ENCODE measurements around the gene CCL23. TPM values are rescaled to one million over a fixed set of nuclear protein-coding genes. Genes with fewer than 3 reads are reported as not detected.

Gene CCL23
- total and polyA plus RNA-seq, 9 of the 15 experiments (the other 6 are each of a cell fraction or from before 2014, with no cell fraction given): not detected

GRCh38 chr17:36027761-36028160 lies 10.0 kb upstream of the CCL23 start:
- no peaks in the 10 kb centered on the region for H4K20me1 ChIP-seq (replicated peaks; ENCODE audit: control insufficient read depth, insufficient read depth, low read length)
- no peak overlapping the region for H3K4me3 ChIP-seq
- no peaks in the 10 kb centered on the region for H3K36me3 ChIP-seq (ENCODE audit: control insufficient read depth, insufficient read depth, low read length)
- DNase-seq (ENCODE audit: extremely low read depth in 1 of 4, low spot score in 3 of 4) (no peak), FAIRE-seq (no peak), ATAC-seq (no peak)
- 6% methylated on average over 4 of the region's 4 CpGs for WGBS (ENCODE audit: insufficient coverage, low coverage, missing lambda C conversion rate)
- H3K79me2 ChIP-seq (ENCODE audit: control insufficient read depth, insufficient read depth, low read length): no peaks in the 10 kb centered on the region
- H3K27ac ChIP-seq (ENCODE audit: extremely low read depth, low read depth, low read length): no peak overlapping the region
- in situ Hi-C loops (cut with MboI): no loop called here
- H2AFZ ChIP-seq (ENCODE audit: low read depth, low read length): no peak overlapping the region
- intact Hi-C loops (cut with micrococcal nuclease): no loop called here
- no peaks in the 10 kb centered on the region for H3K9me3 ChIP-seq (replicated peaks; ENCODE audit: control insufficient read depth, insufficient read depth, low read depth, low read length)
- CTCF ChIA-PET (ENCODE audit: low intra/inter-chr PET ratio): no interaction called here
- H3K4me1 ChIP-seq (replicated peaks in 1 of 2; ENCODE audit: control insufficient read depth in 2 of 2, insufficient read depth in 2 of 2, low read length in 2 of 2): no peaks in the 10 kb centered on the region
- H3K9me1 ChIP-seq (ENCODE audit: control insufficient read depth, insufficient read depth, low read length): no peaks in the 10 kb centered on the region
- no peak overlapping the region for H3K9ac ChIP-seq (ENCODE audit: insufficient read depth in 1 of 2, low read depth in 2 of 2, low read length in 2 of 2)
- BruUV-seq (replicated peaks): no TSS peak
- H3K4me2 ChIP-seq (ENCODE audit: insufficient read depth, low read length): no peak overlapping the region
- POLR2A ChIA-PET: interaction anchor here (0.6 kb wide), 1 partner anchor 18 kb away, joined by 3 read pairs; no protein-coding TSS in a partner anchor
- H3K27me3 ChIP-seq (ENCODE audit: control insufficient read depth in 2 of 2, insufficient read depth in 2 of 2, low read length in 2 of 2): peaks cover 3 to 5% of the 10 kb centered on the region in 2 experiments; a peak in 3 of 5 replicates
- TF ChIP-seq ELF2 (CRISPR knock-in tag; IDR thresholded peaks at IDR 0.05) (no peak), RBBP5 (IDR thresholded peaks at IDR 0.05; ENCODE audit: borderline replicate concordance, insufficient read depth, low read length, poor library complexity, severe bottlenecking) (no peak), NFRKB (IDR thresholded peaks at IDR 0.05; ENCODE audit: low read depth) (no peak), ZNF398 (CRISPR knock-in tag; IDR thresholded peaks at IDR 0.05) (no peak), SMARCE1 (IDR thresholded peaks at IDR 0.05) (no peak), ID3 (CRISPR knock-in tag; IDR thresholded peaks at IDR 0.05) (no peak), ID3 (tag; IDR thresholded peaks at IDR 0.05) (no peak), NUFIP1 (IDR thresholded peaks at IDR 0.05; ENCODE audit: partially characterized antibody) (no peak), RNF219 (CRISPR knock-in tag; IDR thresholded peaks at IDR 0.05) (no peak), ZNF121 (CRISPR knock-in tag; conservative IDR thresholded peaks at IDR 0.05) (no peak)
- TF ChIP-seq, protein P1, sequence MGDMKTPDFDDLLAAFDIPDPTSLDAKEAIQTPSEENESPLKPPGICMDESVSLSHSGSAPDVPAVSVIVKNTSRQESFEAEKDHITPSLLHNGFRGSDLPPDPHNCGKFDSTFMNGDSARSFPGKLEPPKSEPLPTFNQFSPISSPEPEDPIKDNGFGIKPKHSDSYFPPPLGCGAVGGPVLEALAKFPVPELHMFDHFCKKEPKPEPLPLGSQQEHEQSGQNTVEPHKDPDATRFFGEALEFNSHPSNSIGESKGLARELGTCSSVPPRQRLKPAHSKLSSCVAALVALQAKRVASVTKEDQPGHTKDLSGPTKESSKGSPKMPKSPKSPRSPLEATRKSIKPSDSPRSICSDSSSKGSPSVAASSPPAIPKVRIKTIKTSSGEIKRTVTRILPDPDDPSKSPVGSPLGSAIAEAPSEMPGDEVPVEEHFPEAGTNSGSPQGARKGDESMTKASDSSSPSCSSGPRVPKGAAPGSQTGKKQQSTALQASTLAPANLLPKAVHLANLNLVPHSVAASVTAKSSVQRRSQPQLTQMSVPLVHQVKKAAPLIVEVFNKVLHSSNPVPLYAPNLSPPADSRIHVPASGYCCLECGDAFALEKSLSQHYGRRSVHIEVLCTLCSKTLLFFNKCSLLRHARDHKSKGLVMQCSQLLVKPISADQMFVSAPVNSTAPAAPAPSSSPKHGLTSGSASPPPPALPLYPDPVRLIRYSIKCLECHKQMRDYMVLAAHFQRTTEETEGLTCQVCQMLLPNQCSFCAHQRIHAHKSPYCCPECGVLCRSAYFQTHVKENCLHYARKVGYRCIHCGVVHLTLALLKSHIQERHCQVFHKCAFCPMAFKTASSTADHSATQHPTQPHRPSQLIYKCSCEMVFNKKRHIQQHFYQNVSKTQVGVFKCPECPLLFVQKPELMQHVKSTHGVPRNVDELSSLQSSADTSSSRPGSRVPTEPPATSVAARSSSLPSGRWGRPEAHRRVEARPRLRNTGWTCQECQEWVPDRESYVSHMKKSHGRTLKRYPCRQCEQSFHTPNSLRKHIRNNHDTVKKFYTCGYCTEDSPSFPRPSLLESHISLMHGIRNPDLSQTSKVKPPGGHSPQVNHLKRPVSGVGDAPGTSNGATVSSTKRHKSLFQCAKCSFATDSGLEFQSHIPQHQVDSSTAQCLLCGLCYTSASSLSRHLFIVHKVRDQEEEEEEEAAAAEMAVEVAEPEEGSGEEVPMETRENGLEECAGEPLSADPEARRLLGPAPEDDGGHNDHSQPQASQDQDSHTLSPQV (IDR thresholded peaks at IDR 0.05): no peak
- TF ChIP-seq, protein P2, sequence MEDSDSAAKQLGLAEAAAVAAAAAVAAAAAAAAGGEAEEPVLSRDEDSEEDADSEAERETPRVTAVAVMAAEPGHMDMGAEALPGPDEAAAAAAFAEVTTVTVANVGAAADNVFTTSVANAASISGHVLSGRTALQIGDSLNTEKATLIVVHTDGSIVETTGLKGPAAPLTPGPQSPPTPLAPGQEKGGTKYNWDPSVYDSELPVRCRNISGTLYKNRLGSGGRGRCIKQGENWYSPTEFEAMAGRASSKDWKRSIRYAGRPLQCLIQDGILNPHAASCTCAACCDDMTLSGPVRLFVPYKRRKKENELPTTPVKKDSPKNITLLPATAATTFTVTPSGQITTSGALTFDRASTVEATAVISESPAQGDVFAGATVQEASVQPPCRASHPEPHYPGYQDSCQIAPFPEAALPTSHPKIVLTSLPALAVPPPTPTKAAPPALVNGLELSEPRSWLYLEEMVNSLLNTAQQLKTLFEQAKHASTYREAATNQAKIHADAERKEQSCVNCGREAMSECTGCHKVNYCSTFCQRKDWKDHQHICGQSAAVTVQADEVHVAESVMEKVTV (CRISPR knock-in tag; IDR thresholded peaks at IDR 0.05): no peak
